PFSK-1 (cell line): Measurements from ENCODE around the gene CAMSAP3.

Source experiments
- FOXP2 ChIP-seq: optimal IDR thresholded peaks from 2 replicates; pipeline ENCODE3; 2011; ENCODE audit warnings: borderline replicate concordance, control low read depth, inconsistent platforms; ENCODE audit not compliant: insufficient read depth; ENCODE audit errors: extremely low read length, extremely low read depth
- POLR2AphosphoS5 ChIP-seq: IDR thresholded peaks from 2 replicates; pipeline ENCODE4 v1.6.1; 2012; ENCODE audit warnings: low read depth, mild to moderate bottlenecking, control low read depth, low read length, moderate library complexity
- REST ChIP-seq, 2 experiments: IDR thresholded peaks; 2 replicates each; pipeline versions ENCODE4 v1.6.1 to v1.8.0; 2011 to 2012; ENCODE audit warnings: low read depth in 2 of 2, low read length in 2 of 2, control low read depth in 1 of 2, inconsistent platforms in 1 of 2, mild to moderate bottlenecking in 1 of 2, moderate library complexity in 1 of 2; ENCODE audit not compliant: insufficient read depth in 1 of 2
- SIN3A ChIP-seq: IDR thresholded peaks from 2 replicates; pipeline ENCODE4 v1.6.1; 2012; ENCODE audit warnings: mild to moderate bottlenecking, low read length, moderate library complexity, borderline replicate concordance; ENCODE audit not compliant: insufficient read depth
- TAF1 ChIP-seq: IDR thresholded peaks from 2 replicates; pipeline ENCODE4 v1.6.1; 2012; ENCODE audit warnings: low read length, control low read depth, borderline replicate concordance; ENCODE audit not compliant: insufficient read depth

Gene CAMSAP3

GRCh38 chr19:7597689-7598088 lies 2.0 kb downstream of the CAMSAP3 start:
- TF ChIP-seq FOXP2: no peak

- no peak for TF ChIP-seq TAF1
- no peak for TF ChIP-seq SIN3A
- TF ChIP-seq POLR2AphosphoS5: no peak
- no peak for TF ChIP-seq REST (IDR thresholded peaks at IDR 0.05; ENCODE audit: insufficient read depth in 1 of 2, low read depth in 2 of 2, low read length in 2 of 2)
- TF ChIP-seq FOXP2: no peak
These were observed 2.5 kb downstream of the CAMSAP3 start for GRCh38 chr19:7598180-7598579.

DNA sequence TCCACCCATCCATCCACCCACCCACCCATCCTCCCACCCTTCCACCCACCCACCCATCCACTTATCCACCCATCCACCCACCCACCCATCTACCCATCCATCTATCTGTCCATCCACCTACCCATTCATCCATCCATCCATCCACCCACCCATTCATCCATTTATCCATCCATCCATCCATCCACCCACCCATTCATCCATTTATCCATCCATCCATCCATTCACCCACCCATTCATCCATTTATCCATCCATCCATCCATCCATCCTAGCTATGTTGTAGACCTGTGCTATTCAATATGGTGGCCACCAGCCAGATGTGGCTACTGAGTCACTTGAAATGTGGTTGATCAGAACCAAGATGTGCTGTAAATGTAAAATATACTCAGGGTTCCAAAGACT lies 5.1 kb downstream of the CAMSAP3 start:
- no peak for TF ChIP-seq FOXP2
- no peak for TF ChIP-seq REST (IDR thresholded peaks at IDR 0.05; ENCODE audit: insufficient read depth in 1 of 2, low read depth in 2 of 2, low read length in 2 of 2)
- no peak for TF ChIP-seq TAF1
- TF ChIP-seq SIN3A: no peak
- no peak for TF ChIP-seq POLR2AphosphoS5

- TF ChIP-seq POLR2AphosphoS5: no peak
- no peak for TF ChIP-seq FOXP2
- no peak for TF ChIP-seq SIN3A
- no peak for TF ChIP-seq TAF1
- no peak for TF ChIP-seq REST (IDR thresholded peaks at IDR 0.05; ENCODE audit: insufficient read depth in 1 of 2, low read depth in 2 of 2, low read length in 2 of 2)
These were observed 6.7 kb downstream of the CAMSAP3 start for GRCh38 chr19:7602240-7602934.

GRCh38 chr19:7602935-7603497 lies 7.4 kb downstream of the CAMSAP3 start:
- TF ChIP-seq SIN3A (no peak), REST (IDR thresholded peaks at IDR 0.05; ENCODE audit: insufficient read depth in 1 of 2, low read depth in 2 of 2, low read length in 2 of 2) (no peak)
